HG02973 (cell line): ENCODE results near the gene NET1.

Experiments used
- ATAC-seq: cut with Tn5 transposase; IDR thresholded peaks from one replicate; pipeline ENCODE4 v1.9.1; 2021; ENCODE audit warnings: moderate library complexity; ENCODE audit not compliant: unreplicated experiment

The NET1 gene

DNA sequence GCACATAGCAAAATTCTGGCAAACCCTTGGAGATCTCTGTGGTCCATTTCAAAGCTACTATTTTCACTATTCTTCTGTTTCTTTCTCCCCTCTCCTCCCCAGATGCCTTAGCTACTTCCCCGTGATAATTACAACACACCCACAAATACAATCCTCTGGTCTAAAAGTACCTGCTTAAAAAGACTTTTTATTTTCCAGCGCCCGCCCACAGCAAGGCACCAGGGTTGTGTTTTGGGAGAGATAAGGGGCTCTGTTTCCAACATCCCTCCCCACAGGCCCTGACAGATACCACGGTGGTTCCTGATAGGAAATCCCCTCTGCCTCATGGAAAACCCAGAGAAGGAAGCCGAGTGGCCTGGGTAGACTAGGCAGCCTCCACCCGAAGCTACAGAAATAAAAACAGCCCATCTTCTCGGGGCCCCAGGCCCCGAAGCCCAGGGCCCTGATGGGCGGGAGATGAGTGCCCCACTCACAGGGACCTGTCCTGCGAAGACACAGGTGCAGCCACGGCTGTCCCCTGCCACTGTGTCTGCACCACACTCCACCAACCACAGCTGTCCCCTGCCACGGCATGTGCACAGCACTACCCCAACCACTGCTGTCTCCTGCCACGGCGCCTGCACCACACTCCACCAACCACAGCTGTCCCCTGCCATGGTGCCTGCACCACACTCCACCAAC, 67.3 kb downstream of the NET1 start:
- no peak for ATAC-seq

DNA sequence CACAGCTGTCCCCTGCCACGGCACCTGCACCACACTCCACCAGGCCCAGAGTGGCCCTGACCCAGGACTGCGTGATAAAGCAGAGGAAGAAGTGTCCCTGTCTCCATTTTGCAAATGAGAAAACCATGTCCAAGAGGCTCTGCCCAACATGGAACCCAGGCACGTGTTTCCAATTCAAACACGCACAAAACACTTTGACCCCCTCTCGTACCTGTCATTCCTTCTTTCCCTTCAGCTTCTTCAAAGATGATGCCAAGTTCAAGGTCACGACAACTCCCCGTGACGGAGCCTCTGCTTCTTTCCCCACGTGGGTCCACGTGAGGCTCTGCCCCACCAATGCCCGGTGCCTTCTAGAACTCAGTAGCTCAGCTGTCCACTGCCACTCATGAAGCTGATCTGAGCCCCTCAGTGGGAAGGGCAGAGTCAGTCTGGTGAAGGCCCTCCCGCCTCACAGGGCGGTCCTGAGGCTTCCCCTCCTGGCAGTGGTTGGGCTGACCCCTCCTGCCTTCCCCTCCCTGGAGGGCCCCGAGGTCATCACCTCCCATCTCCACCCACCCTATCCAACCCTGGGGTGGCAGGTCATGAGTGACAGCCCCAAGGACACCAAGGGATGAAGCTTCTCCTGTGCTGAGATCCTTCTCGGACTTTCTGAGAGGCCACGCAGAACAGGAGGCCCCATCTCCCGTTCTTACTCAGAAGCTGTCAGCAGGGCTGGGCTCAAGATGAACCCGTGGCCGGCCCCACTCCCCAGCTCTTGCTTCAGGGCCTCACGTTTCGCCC, 68.0 kb downstream of the NET1 start:
- no peak for ATAC-seq

DNA sequence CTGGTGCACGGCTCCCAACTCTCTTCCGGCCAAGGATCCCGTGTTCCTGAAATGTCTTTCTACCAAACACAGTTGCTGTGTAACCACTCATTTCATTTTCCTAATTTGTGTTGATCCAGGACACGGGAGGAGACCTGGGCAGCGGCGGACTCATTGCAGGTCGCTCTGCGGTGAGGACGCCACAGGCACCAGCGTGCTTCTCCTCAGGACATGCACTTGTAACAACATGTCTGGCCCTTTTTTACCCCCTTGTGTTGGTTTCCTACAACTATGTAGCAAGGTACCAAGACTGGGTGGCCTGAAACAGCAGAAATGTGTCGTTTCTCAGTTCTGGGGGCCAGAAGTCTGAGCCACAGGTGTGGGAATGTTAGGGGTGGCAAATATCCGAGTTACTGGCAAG, 68.8 kb downstream of the NET1 start:
- ATAC-seq: no peak

DNA sequence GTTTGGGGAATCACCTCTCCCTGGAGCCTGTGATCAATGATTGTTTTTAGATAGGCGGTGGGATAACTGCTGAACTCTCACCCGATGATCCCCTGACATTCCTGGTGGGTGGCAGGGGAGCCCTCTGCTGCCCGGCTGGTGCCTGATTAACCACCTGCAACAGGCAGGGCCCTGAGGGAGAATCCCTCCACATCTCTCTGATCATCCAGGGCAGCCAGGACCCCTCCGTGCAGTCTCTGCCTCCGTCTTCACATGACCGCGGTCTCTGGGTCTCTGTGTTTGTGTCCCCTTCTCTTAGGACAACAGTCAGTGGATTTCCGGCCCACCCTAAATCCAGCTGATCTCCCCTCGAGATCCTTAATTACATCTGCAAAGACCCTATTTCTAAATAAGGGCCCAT, 69.7 kb downstream of the NET1 start:
- no peak for ATAC-seq

- no peak for ATAC-seq
Measured at GRCh38 chr10:5484205-5484604, 71.8 kb downstream of the NET1 start.

GRCh38 chr10:5485290-5485689, 72.9 kb downstream of the NET1 start:
- no peak for ATAC-seq

- no peak for ATAC-seq
Measured at GRCh38 chr10:5485948-5486852, 73.8 kb downstream of the NET1 start.

DNA sequence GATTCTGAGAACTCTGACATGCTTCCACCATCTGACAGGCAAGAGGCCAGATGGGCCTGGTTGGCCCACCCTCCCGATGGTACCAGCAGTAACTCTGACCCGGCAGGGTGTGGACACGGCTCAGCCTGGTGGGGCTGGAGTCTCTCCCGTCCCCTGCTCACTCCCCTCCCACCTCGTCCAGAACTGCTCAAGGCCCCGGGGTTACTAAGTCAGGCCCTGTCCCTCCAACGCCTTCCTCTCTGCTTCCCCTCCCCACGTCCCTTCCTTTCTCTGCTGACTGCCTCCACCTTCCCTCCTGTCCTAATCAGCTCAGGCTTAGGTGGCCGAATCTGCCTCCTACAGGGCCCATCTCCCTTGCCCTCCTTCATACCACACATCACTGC, 74.5 kb downstream of the NET1 start:
- no peak for ATAC-seq

- no peak for ATAC-seq
Measured at GRCh38 chr10:5488272-5489161, 76.2 kb downstream of the NET1 start.

GRCh38 chr10:5490032-5490431, 77.7 kb downstream of the NET1 start:
- ATAC-seq: no peak

- no peak for ATAC-seq
Measured at GRCh38 chr10:5490698-5491464, 78.5 kb downstream of the NET1 start.

GRCh38 chr10:5491477-5491876, 79.1 kb downstream of the NET1 start:
- no peak for ATAC-seq

DNA sequence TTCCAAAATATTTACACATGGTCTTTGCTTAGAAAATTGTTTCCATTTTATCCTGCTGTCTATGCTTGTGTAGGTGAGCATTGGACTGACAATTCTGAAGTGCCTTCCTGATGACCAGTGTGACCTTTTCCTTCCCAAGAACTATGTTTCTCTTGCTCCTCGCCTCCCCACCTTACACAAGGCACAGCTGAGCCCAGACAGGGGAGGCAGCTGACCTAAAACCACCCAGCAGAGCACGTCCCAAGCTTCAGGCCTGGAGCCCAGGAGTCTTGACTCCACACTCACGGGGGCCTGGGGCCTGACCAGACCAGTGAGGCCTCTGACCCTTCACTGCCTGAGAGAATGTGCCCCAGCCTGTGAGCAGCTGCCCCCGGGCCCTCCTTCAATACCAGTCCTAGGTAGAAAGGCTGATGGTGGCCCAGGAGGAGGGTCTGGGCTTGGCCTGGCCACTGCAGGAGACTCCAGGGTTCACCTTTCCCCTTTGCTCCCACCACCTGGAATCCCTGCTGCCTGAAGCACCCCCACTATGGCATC, 80.0 kb downstream of the NET1 start:
- no peak for ATAC-seq

- no peak for ATAC-seq
Measured at GRCh38 chr10:5492929-5493576, 80.7 kb downstream of the NET1 start.

GRCh38 chr10:5493691-5494090, 81.3 kb downstream of the NET1 start:
- no peak for ATAC-seq

GRCh38 chr10:5494611-5495010, 82.3 kb downstream of the NET1 start:
- no peak for ATAC-seq

DNA sequence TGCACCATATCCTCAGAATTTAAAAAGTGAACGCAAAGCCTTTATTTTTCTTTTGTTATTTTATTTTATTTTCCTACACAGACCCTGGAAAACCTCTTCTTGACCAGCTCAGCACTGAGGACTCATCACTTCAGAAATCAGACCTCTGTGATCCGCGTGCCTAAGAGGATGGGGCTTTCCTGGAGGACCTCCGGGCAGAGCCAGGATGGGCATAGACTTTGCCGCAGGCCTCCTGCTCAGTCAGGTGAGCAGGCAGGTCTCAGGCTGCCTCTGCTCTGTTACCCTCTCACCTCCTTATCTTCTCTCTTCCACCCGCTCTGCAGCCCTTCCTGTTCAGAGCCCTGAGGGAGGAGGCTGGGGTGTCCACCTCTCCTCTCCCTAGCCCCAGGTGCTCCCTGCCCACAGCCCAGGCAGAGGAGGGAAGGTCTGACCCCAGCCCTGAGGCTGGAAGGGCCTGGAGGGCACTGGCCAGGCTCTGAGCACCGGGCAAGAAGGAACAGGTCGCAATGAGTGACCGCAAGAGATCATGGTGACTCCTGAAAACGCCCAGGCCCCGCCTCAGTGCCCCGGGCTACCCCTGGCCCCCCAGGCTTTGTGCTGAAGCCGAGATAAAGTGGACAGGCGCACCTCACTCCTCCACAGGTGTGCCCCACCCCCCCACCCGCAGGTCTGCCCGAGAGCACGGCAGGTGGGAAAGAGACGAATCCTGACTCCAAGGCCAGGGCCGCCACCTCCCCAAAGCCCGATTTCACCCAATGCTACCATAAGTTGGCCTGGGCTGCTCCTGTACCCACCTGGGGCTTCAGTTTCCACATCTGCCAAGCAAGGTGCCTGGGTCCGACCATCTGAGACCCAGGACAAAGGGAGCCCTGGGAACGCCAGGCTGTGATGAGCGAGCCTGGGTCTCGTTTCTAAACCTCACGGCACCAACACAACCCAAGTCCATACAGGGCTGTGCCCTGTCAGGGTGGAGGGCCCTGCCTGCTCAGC, 84.2 kb downstream of the NET1 start:
- no peak for ATAC-seq

DNA sequence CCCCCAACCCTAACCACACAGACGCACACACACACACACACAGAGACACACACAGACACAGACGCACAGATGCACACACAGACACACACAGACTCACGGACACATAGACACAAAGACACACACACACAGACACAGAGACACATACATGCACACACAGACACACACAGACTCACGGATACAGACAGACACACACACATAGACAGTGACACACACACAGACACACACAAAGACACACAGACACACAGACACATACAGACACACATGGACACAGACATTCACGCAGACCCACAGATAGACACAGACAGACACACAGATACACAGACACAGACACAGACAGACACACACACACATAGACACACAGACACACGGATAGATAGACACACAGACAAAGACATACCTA, 84.9 kb downstream of the NET1 start:
- ATAC-seq: no peak
